GM12891 (cell line): ENCODE results near the gene CERS3.

Source experiments
- DNase-seq: peaks from one replicate; pipeline ENCODE4 v3.0.0; 2011; ENCODE audit warnings: low spot score; ENCODE audit not compliant: insufficient read length
- FAIRE-seq: peaks from 2 replicates; lab custom pipeline; 2011; peaks lifted over from hg19 to GRCh38; lab: Jason Lieb, UNC
- PAX5 ChIP-seq: IDR thresholded peaks from 2 replicates; pipeline ENCODE4 v1.6.1; 2011; ENCODE audit warnings: low read length, moderate library complexity, mild to moderate bottlenecking; ENCODE audit not compliant: insufficient read depth, severe bottlenecking
- POLR2A ChIP-seq: IDR thresholded peaks from 2 replicates; pipeline ENCODE4 v1.6.1; 2011; ENCODE audit warnings: low read depth, low read length, control low read depth
- POLR2AphosphoS5 ChIP-seq: IDR thresholded peaks from 2 replicates; pipeline ENCODE4 v1.6.1; 2011; ENCODE audit warnings: low read depth, low read length, control low read depth
- POU2F2 ChIP-seq: IDR thresholded peaks from 2 replicates; pipeline ENCODE4 v1.6.1; 2011; ENCODE audit warnings: low read depth, mild to moderate bottlenecking, control low read depth, low read length, moderate library complexity
- SPI1 ChIP-seq: IDR thresholded peaks from 2 replicates; pipeline ENCODE4 v1.6.1; 2011; ENCODE audit warnings: low read depth, low read length, control low read depth
- TAF1 ChIP-seq: IDR thresholded peaks from 2 replicates; pipeline ENCODE4 v1.6.1; 2011; ENCODE audit warnings: low read depth, low read length, control low read depth

Gene CERS3

GRCh38 chr15:100495861-100496260 lies 32.9 kb downstream of the CERS3 start:
- TF ChIP-seq TAF1 (no peak), PAX5 (no peak), SPI1 (no peak), POU2F2 (no peak), POLR2A (no peak), POLR2AphosphoS5 (no peak)
- FAIRE-seq (no peak), DNase-seq (no peak)

- FAIRE-seq (no peak), DNase-seq (no peak)
- TF ChIP-seq SPI1 (no peak), POLR2AphosphoS5 (no peak), POLR2A (no peak), PAX5 (no peak), TAF1 (no peak), POU2F2 (no peak)
Measured at GRCh38 chr15:100493213-100493612, 35.5 kb downstream of the CERS3 start.

GRCh38 chr15:100484443-100484842 lies 44.3 kb downstream of the CERS3 start:
- FAIRE-seq (no peak), DNase-seq (no peak)
- TF ChIP-seq PAX5 (no peak), POLR2A (no peak), POU2F2 (no peak), POLR2AphosphoS5 (no peak), TAF1 (no peak), SPI1 (no peak)

GRCh38 chr15:100483370-100483769 lies 45.4 kb downstream of the CERS3 start:
- no peak for FAIRE-seq
- no peak for DNase-seq
- TF ChIP-seq POU2F2 (no peak), POLR2A (no peak), TAF1 (no peak), PAX5 (no peak), POLR2AphosphoS5 (no peak), SPI1 (no peak)

- DNase-seq (no peak), FAIRE-seq (no peak)
- TF ChIP-seq POLR2AphosphoS5 = no peak
- TF ChIP-seq SPI1 = no peak
- no peak for TF ChIP-seq PAX5
- TF ChIP-seq POU2F2 = no peak
- TF ChIP-seq POLR2A = no peak
- TF ChIP-seq TAF1 = no peak
Measured at GRCh38 chr15:100476805-100477204, 51.9 kb downstream of the CERS3 start.

GRCh38 chr15:100472736-100473135 lies 56.0 kb downstream of the CERS3 start:
- no peak for TF ChIP-seq SPI1
- TF ChIP-seq TAF1 = no peak
- no peak for TF ChIP-seq POLR2A
- TF ChIP-seq PAX5 = no peak
- TF ChIP-seq POU2F2 = no peak
- no peak for TF ChIP-seq POLR2AphosphoS5
- FAIRE-seq = no peak
- no peak for DNase-seq

GRCh38 chr15:100471933-100472332 lies 56.8 kb downstream of the CERS3 start:
- FAIRE-seq (no peak), DNase-seq (no peak)
- TF ChIP-seq POLR2A = no peak
- TF ChIP-seq POU2F2 = no peak
- no peak for TF ChIP-seq PAX5
- TF ChIP-seq POLR2AphosphoS5 = no peak
- TF ChIP-seq TAF1 = no peak
- no peak for TF ChIP-seq SPI1

GRCh38 chr15:100468285-100468684 lies 60.5 kb downstream of the CERS3 start:
- FAIRE-seq (no peak), DNase-seq (no peak)
- TF ChIP-seq POU2F2 = no peak
- TF ChIP-seq POLR2AphosphoS5 = no peak
- TF ChIP-seq PAX5 = no peak
- no peak for TF ChIP-seq SPI1
- TF ChIP-seq TAF1 = no peak
- TF ChIP-seq POLR2A = no peak

GRCh38 chr15:100466073-100466472 lies 62.7 kb downstream of the CERS3 start:
- TF ChIP-seq POU2F2 = no peak
- no peak for TF ChIP-seq PAX5
- no peak for TF ChIP-seq TAF1
- TF ChIP-seq POLR2AphosphoS5 = no peak
- TF ChIP-seq SPI1 = no peak
- no peak for TF ChIP-seq POLR2A
- no peak for FAIRE-seq
- DNase-seq = no peak

GRCh38 chr15:100464888-100465287 lies 63.9 kb downstream of the CERS3 start:
- FAIRE-seq = no peak
- no peak for DNase-seq
- no peak for TF ChIP-seq PAX5
- no peak for TF ChIP-seq POLR2AphosphoS5
- TF ChIP-seq POU2F2 = no peak
- TF ChIP-seq SPI1 = no peak
- no peak for TF ChIP-seq POLR2A
- TF ChIP-seq TAF1 = no peak

- DNase-seq (no peak), FAIRE-seq (peak; percentile 48)
- TF ChIP-seq POLR2AphosphoS5 = no peak
- no peak for TF ChIP-seq TAF1
Measured at GRCh38 chr15:100464256-100464655, 64.5 kb downstream of the CERS3 start.

- no peak for TF ChIP-seq POLR2AphosphoS5
- no peak for TF ChIP-seq POLR2A
- TF ChIP-seq TAF1 = no peak
- no peak for TF ChIP-seq POU2F2
- no peak for TF ChIP-seq PAX5
- TF ChIP-seq SPI1 = no peak
- FAIRE-seq (no peak), DNase-seq (no peak)
Measured at GRCh38 chr15:100463515-100463914, 65.2 kb downstream of the CERS3 start.
